HepG2 (cell line): ENCODE results near the gene MYL4. TPM values are rescaled to one million over a fixed set of nuclear protein-coding genes. Genes with fewer than 3 reads are reported as not detected.
A peak's percentile ranks its signal among the peaks of the same experiment; 100 is the strongest.

Source experiments
- ERF ChIP-seq: IDR thresholded peaks from 2 replicates; pipeline ENCODE4 v1.6.1; 2018; ENCODE audit warnings: missing biosample characterization, missing genetic modification reagents
- KDM5B ChIP-seq: sonication (generic); formaldehyde crosslinking; IDR thresholded peaks from 2 replicates; pipeline ENCODE4 v1.4.0; 2020; ENCODE audit warnings: missing genetic modification reagents, mild to moderate bottlenecking, borderline replicate concordance
- KMT2A ChIP-seq: sonication (generic); formaldehyde crosslinking; IDR thresholded peaks from 2 replicates; pipeline ENCODE4 v1.4.0; 2020; ENCODE audit warnings: missing genetic modification reagents
- PAF1 ChIP-seq: IDR thresholded peaks from 2 replicates; pipeline ENCODE4 v1.6.1; 2016; ENCODE audit warnings: missing genetic modification reagents, missing compliant biosample characterization
- PCBP2 ChIP-seq: fragments of 200-400 bp; formaldehyde crosslinking; optimal IDR thresholded peaks from 2 replicates; pipeline ENCODE3; 2018; ENCODE audit warnings: low read length, low read depth; ENCODE audit not compliant: poor library complexity, severe bottlenecking
- TBP ChIP-seq: sonication (generic); formaldehyde crosslinking; IDR thresholded peaks from 2 replicates; pipeline ENCODE4 v1.5.0; 2020; ENCODE audit warnings: missing genetic modification reagents
- WIZ ChIP-seq: sonication (generic); formaldehyde crosslinking; IDR thresholded peaks from 2 replicates; pipeline ENCODE4 v1.5.1; 2020; ENCODE audit warnings: mild to moderate bottlenecking, missing genetic modification reagents
- ZMYM2 ChIP-seq: sonication (generic); formaldehyde crosslinking; IDR thresholded peaks from 2 replicates; pipeline ENCODE4 v1.8.0; 2022; ENCODE audit warnings: mild to moderate bottlenecking, missing genetic modification reagents
- ZNF12 ChIP-seq: sonication (generic); formaldehyde crosslinking; IDR thresholded peaks from 2 replicates; pipeline ENCODE4 v1.5.0; 2020; ENCODE audit warnings: missing genetic modification reagents
- ZNF121 ChIP-seq: sonication (generic); formaldehyde crosslinking; IDR thresholded peaks from 2 replicates; pipeline ENCODE4 v1.5.0; 2020; ENCODE audit warnings: mild to moderate bottlenecking, missing genetic modification reagents
- ZNF530 ChIP-seq: sonication (generic); formaldehyde crosslinking; IDR thresholded peaks from 2 replicates; pipeline ENCODE4 v1.5.0; 2020; ENCODE audit warnings: low read depth, mild to moderate bottlenecking, missing genetic modification reagents
- ZNF879 ChIP-seq: sonication (generic); formaldehyde crosslinking; IDR thresholded peaks from 2 replicates; pipeline ENCODE4 v1.8.1; 2023; ENCODE audit warnings: missing genetic modification reagents
- polyA plus RNA-seq, 8 experiments: library from polyadenylated mRNA; depleted of rRNA in 3 of 8; stranded (reverse) in 7 of 8; unstranded in 1 of 8; fragments of >200 nt; fragmentation: Illumina TruSeq in 4 of 8; extraction: Trizol in 4 of 8; gene quantifications; 2 replicates each; pipeline versions ENCODE4 v1.2.1 to v1.2.3, GENCODE V29; 2011 to 2016; ENCODE audit warnings: low read depth in 4 of 8, missing spikeins in 1 of 8, mixed read lengths in 1 of 8; ENCODE audit not compliant: insufficient read depth in 1 of 8
- total RNA-seq, 5 experiments: library from RNA; depleted of rRNA; stranded (reverse); fragments of >200 nt; fragmentation: Illumina TruSeq; extraction: Trizol; gene quantifications; 2 replicates each; pipeline ENCODE4 v1.2.3, GENCODE V29; 2016; ENCODE audit warnings: low read depth in 1 of 5
- TF ChIP-seq, protein P1 (sequence below): IDR thresholded peaks from 2 replicates; pipeline ENCODE4 v1.4.0; 2020; ENCODE audit warnings: mild to moderate bottlenecking, missing genetic modification reagents
- TF ChIP-seq, protein P2 (sequence below): sonication (generic); formaldehyde crosslinking; IDR thresholded peaks from 2 replicates; pipeline ENCODE4 v1.8.0; 2022; ENCODE audit warnings: mild to moderate bottlenecking, missing genetic modification reagents
- TF ChIP-seq, protein P3 (sequence below): sonication (generic); formaldehyde crosslinking; IDR thresholded peaks from 2 replicates; pipeline ENCODE4 v1.5.1; 2020; ENCODE audit warnings: missing genetic modification reagents, mild to moderate bottlenecking, borderline replicate concordance
- TF ChIP-seq, protein P4 (sequence below): sonication (generic); formaldehyde crosslinking; IDR thresholded peaks from 2 replicates; pipeline ENCODE4 v1.5.0; 2020; ENCODE audit warnings: missing genetic modification reagents
- TF ChIP-seq, protein P5 (sequence below): sonication (generic); formaldehyde crosslinking; IDR thresholded peaks from 2 replicates; pipeline ENCODE4 v1.4.0; 2020; ENCODE audit warnings: mild to moderate bottlenecking, low read depth, missing genetic modification reagents
- TF ChIP-seq, protein P6 (sequence below): sonication (generic); formaldehyde crosslinking; IDR thresholded peaks from 2 replicates; pipeline ENCODE4 v1.5.1; 2020; ENCODE audit warnings: mild to moderate bottlenecking, missing genetic modification reagents, moderate library complexity

The MYL4 gene
- total and polyA plus RNA-seq, 2 of the 13 experiments (the other 11 are each of a cell fraction or from before 2014, with no cell fraction given): not detected

DNA sequence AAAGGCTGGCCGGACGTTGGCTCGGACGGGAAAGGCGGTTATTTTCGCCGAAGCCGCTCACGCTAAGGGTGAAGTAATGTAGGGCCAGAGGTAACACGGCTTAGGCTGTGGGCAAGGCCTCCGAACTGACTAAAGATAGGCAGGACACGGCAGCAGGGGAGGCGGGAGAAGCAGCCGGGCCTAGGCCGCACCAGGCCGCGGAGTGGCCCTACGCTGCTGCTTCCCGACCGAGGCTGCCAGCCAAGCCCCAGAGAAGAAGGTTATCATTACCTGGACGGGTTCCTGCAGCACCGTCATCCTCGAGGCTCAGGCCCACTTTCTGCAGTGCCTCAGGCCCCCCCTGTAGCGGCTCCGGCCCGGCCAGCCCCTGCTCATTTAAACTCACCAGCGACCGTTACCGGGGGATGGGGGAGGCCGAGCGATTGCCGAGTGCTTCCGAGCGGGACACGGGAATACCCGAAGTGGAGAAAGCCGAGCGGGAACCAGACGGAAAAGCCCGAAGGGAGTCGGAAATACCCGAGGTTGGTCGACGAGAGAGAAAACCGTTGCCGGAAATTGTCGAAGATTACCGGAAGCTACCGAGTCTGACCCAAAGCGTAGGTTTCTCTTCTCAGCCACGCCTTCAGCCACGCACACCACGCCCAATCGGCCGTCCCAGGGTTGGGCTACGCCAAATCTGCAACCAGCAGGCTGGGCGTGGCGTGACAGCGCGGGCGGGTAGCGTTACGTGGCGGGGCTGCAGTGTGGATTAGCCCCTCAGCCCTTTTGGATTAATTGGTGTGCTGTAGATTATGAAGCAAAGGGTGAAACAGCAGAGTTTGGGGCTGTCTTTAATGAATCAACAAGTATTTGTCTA is 20.0 kb upstream of the MYL4 start, which contains the start of gene CDC27 (continued):
- TF ChIP-seq, protein P1, sequence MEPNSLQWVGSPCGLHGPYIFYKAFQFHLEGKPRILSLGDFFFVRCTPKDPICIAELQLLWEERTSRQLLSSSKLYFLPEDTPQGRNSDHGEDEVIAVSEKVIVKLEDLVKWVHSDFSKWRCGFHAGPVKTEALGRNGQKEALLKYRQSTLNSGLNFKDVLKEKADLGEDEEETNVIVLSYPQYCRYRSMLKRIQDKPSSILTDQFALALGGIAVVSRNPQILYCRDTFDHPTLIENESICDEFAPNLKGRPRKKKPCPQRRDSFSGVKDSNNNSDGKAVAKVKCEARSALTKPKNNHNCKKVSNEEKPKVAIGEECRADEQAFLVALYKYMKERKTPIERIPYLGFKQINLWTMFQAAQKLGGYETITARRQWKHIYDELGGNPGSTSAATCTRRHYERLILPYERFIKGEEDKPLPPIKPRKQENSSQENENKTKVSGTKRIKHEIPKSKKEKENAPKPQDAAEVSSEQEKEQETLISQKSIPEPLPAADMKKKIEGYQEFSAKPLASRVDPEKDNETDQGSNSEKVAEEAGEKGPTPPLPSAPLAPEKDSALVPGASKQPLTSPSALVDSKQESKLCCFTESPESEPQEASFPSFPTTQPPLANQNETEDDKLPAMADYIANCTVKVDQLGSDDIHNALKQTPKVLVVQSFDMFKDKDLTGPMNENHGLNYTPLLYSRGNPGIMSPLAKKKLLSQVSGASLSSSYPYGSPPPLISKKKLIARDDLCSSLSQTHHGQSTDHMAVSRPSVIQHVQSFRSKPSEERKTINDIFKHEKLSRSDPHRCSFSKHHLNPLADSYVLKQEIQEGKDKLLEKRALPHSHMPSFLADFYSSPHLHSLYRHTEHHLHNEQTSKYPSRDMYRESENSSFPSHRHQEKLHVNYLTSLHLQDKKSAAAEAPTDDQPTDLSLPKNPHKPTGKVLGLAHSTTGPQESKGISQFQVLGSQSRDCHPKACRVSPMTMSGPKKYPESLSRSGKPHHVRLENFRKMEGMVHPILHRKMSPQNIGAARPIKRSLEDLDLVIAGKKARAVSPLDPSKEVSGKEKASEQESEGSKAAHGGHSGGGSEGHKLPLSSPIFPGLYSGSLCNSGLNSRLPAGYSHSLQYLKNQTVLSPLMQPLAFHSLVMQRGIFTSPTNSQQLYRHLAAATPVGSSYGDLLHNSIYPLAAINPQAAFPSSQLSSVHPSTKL: peak; percentile 39
- peak; percentile 66; the same call in 1 of the 2 replicates for TF ChIP-seq ERF (CRISPR knock-in tag)
- TF ChIP-seq WIZ (CRISPR knock-in tag): peak; percentile 96
- TF ChIP-seq, protein P2, sequence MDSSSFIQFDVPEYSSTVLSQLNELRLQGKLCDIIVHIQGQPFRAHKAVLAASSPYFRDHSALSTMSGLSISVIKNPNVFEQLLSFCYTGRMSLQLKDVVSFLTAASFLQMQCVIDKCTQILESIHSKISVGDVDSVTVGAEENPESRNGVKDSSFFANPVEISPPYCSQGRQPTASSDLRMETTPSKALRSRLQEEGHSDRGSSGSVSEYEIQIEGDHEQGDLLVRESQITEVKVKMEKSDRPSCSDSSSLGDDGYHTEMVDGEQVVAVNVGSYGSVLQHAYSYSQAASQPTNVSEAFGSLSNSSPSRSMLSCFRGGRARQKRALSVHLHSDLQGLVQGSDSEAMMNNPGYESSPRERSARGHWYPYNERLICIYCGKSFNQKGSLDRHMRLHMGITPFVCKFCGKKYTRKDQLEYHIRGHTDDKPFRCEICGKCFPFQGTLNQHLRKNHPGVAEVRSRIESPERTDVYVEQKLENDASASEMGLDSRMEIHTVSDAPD (CRISPR knock-in tag): peak; percentile 51; the same call in 1 of the 2 replicates
- peak; percentile 100 for TF ChIP-seq KDM5B
- peak; percentile 96; the same call in 1 of the 2 replicates for TF ChIP-seq ZNF879 (CRISPR knock-in tag)
- TF ChIP-seq PCBP2: no peak
- TF ChIP-seq ZNF12 (CRISPR knock-in tag): peak; percentile 87
- peak; percentile 44; the same call in 1 of the 2 replicates for TF ChIP-seq PAF1 (CRISPR knock-in tag)
- peak; percentile 96 for TF ChIP-seq KMT2A
- 0 out of 2 replicates have a peak, but pooled peaks have one; percentile 55 for TF ChIP-seq TBP (CRISPR knock-in tag)
- TF ChIP-seq, protein P3, sequence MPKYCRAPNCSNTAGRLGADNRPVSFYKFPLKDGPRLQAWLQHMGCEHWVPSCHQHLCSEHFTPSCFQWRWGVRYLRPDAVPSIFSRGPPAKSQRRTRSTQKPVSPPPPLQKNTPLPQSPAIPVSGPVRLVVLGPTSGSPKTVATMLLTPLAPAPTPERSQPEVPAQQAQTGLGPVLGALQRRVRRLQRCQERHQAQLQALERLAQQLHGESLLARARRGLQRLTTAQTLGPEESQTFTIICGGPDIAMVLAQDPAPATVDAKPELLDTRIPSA (CRISPR knock-in tag): no peak
- TF ChIP-seq ZNF530 (CRISPR knock-in tag): peak; percentile 92; the same call in 1 of the 2 replicates
- TF ChIP-seq, protein P4, sequence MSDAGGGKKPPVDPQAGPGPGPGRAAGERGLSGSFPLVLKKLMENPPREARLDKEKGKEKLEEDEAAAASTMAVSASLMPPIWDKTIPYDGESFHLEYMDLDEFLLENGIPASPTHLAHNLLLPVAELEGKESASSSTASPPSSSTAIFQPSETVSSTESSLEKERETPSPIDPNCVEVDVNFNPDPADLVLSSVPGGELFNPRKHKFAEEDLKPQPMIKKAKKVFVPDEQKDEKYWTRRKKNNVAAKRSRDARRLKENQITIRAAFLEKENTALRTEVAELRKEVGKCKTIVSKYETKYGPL (CRISPR knock-in tag): peak; percentile 63; the same call in 1 of the 2 replicates
- no peak for TF ChIP-seq ZNF121 (CRISPR knock-in tag)
- TF ChIP-seq, protein P5, sequence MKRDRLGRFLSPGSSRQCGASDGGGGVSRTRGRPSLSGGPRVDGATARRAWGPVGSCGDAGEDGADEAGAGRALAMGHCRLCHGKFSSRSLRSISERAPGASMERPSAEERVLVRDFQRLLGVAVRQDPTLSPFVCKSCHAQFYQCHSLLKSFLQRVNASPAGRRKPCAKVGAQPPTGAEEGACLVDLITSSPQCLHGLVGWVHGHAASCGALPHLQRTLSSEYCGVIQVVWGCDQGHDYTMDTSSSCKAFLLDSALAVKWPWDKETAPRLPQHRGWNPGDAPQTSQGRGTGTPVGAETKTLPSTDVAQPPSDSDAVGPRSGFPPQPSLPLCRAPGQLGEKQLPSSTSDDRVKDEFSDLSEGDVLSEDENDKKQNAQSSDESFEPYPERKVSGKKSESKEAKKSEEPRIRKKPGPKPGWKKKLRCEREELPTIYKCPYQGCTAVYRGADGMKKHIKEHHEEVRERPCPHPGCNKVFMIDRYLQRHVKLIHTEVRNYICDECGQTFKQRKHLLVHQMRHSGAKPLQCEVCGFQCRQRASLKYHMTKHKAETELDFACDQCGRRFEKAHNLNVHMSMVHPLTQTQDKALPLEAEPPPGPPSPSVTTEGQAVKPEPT: peak; percentile 51; the same call in 1 of the 2 replicates
- TF ChIP-seq, protein P6, sequence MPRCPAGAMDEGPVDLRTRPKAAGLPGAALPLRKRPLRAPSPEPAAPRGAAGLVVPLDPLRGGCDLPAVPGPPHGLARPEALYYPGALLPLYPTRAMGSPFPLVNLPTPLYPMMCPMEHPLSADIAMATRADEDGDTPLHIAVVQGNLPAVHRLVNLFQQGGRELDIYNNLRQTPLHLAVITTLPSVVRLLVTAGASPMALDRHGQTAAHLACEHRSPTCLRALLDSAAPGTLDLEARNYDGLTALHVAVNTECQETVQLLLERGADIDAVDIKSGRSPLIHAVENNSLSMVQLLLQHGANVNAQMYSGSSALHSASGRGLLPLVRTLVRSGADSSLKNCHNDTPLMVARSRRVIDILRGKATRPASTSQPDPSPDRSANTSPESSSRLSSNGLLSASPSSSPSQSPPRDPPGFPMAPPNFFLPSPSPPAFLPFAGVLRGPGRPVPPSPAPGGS (CRISPR knock-in tag): peak; percentile 98
- 0 out of 2 replicates have a peak, but pooled peaks have one; percentile 77 for TF ChIP-seq ZMYM2 (CRISPR knock-in tag)
